K562 (cell line): Measurements from ENCODE around the gene PFN2. TPM values are rescaled to one million over a fixed set of nuclear protein-coding genes. Genes with fewer than 3 reads are reported as not detected.

ENCODE experiments used
- ATAC-seq: fragments of 200-7000 bp; cut with Tn5 transposase; 3 replicates; pipeline ENCODE4 v1.9.1; 2020; ENCODE audit warnings: moderate library complexity
- BruUV-seq: library from RNA; stranded (reverse); fragments of 400-500 nt; replicated peaks from 2 replicates; lab custom pipeline; 2021; lab: Mats Ljungman, UMichigan
- CTCF ChIA-PET: fragments of 300-600 bp; formaldehyde crosslinking; extraction: SDS; loops from one replicate; lab custom pipeline; 2021; ENCODE audit warnings: low intra/inter-chr PET ratio; lab: Yijun Ruan, JAX
- POLR2A ChIA-PET: fragments of 300-600, 350-650 bp; sonication (Branson Sonifier 250); formaldehyde crosslinking; extraction: SDS; loops from one replicate; lab custom pipeline; 2021; ENCODE audit warnings: antibody characterized with exemption, inconsistent platforms; lab: Yijun Ruan, JAX
- DNase-seq, 4 experiments: peaks; one replicate each; pipeline versions ENCODE4 v3.0.0 to v3.0.0-alpha.2; 2011 to 2018; ENCODE audit warnings: low spot score in 3 of 4, mixed read lengths in 3 of 4; ENCODE audit errors: extremely low read depth in 1 of 4
- FAIRE-seq: peaks from 2 replicates; lab custom pipeline; 2011; peaks lifted over from hg19 to GRCh38; lab: Jason Lieb, UNC
- H2AFZ ChIP-seq: 2 replicates; pipeline ENCODE4 v1.6.0; 2011; ENCODE audit warnings: low read depth, low read length, control low read depth, inconsistent platforms
- H3K27ac ChIP-seq: fragments of 200-600 bp; 3 replicates; pipeline ENCODE4 v1.8.0; 2011; ENCODE audit warnings: low read depth, mild to moderate bottlenecking, control low read depth, inconsistent platforms, low read length, moderate library complexity, mixed read lengths; ENCODE audit errors: extremely low read depth
- H3K27me3 ChIP-seq, 2 experiments: fragments of 300-600 bp in 1 of 2; 2 replicates in 1 of 2; 3 replicates in 1 of 2; pipeline versions ENCODE4 v1.6.0 to v1.8.0; 2011; ENCODE audit warnings: inconsistent platforms in 2 of 2, low read length in 2 of 2, mild to moderate bottlenecking in 1 of 2, mixed read lengths in 1 of 2, moderate library complexity in 1 of 2; ENCODE audit not compliant: control insufficient read depth in 2 of 2, insufficient read depth in 2 of 2
- H3K36me3 ChIP-seq: fragments of 300-600 bp; 3 replicates; pipeline ENCODE4 v1.8.0; 2011; ENCODE audit warnings: mild to moderate bottlenecking, low read length, inconsistent platforms; ENCODE audit not compliant: control insufficient read depth, insufficient read depth
- H3K4me1 ChIP-seq, 2 experiments: fragments of 200-600 bp in 1 of 2; replicated peaks in 1 of 2; 2 replicates in 1 of 2; 3 replicates in 1 of 2; pipeline versions ENCODE4 v1.5.1 to v1.8.0; 2011; ENCODE audit warnings: inconsistent platforms in 2 of 2, low read length in 2 of 2, mild to moderate bottlenecking in 1 of 2, mixed read lengths in 1 of 2, moderate library complexity in 1 of 2; ENCODE audit not compliant: control insufficient read depth in 2 of 2, insufficient read depth in 2 of 2
- H3K4me2 ChIP-seq: 2 replicates; pipeline ENCODE4 v1.6.1; 2011; ENCODE audit warnings: low read length, control low read depth, inconsistent platforms, mixed read lengths; ENCODE audit not compliant: insufficient read depth
- H3K4me3 ChIP-seq: fragments of 200-600 bp; sonication (generic), shearing (Covaris generic); 2 replicates; pipeline ENCODE4 v1.5.1; 2016; ENCODE audit warnings: control low read depth, inconsistent platforms
- H3K79me2 ChIP-seq: fragments of 200-600 bp; 3 replicates; pipeline ENCODE4 v1.8.0; 2011; ENCODE audit warnings: low read length, inconsistent platforms; ENCODE audit not compliant: control insufficient read depth, insufficient read depth
- H3K9ac ChIP-seq, 2 experiments: 2 replicates each; pipeline versions ENCODE4 v1.6.0 to v1.6.1; 2011; ENCODE audit warnings: low read depth in 2 of 2, low read length in 2 of 2, control low read depth in 1 of 2, inconsistent platforms in 1 of 2, mild to moderate bottlenecking in 1 of 2, mixed read lengths in 1 of 2; ENCODE audit not compliant: insufficient read depth in 1 of 2
- H3K9me1 ChIP-seq: one replicate; pipeline ENCODE4 v1.6.0; 2011; ENCODE audit warnings: inconsistent platforms, mild to moderate bottlenecking, low read length, moderate library complexity; ENCODE audit not compliant: control insufficient read depth, insufficient read depth
- H3K9me3 ChIP-seq: replicated peaks from 2 replicates; pipeline ENCODE4 v1.5.1; 2011; ENCODE audit warnings: low read depth, low read length, inconsistent platforms; ENCODE audit not compliant: control insufficient read depth, insufficient read depth
- H4K20me1 ChIP-seq: replicated peaks from 2 replicates; pipeline ENCODE4 v1.6.1; 2011; ENCODE audit warnings: low read length, inconsistent platforms, mixed read lengths; ENCODE audit not compliant: control insufficient read depth, insufficient read depth
- FOS ChIP-seq: IDR thresholded peaks from 3 replicates; pipeline ENCODE4 v1.6.1; 2011; ENCODE audit not compliant: insufficient read length; ENCODE audit errors: extremely low read depth
- HCFC1 ChIP-seq: IDR thresholded peaks from 2 replicates; pipeline ENCODE4 v1.6.1; 2012; ENCODE audit warnings: low read depth, low read length, improper control_type of control experiment
- MAFG ChIP-seq: fragments of 450-650 bp; conservative IDR thresholded peaks from 2 replicates; pipeline ENCODE4 v1.6.1; 2016; ENCODE audit warnings: missing genetic modification characterization, missing compliant biosample characterization
- MEF2A ChIP-seq: IDR thresholded peaks from 2 replicates; pipeline ENCODE4 v1.6.1; 2011; ENCODE audit warnings: low read depth, mild to moderate bottlenecking, low read length, moderate library complexity; ENCODE audit not compliant: control insufficient read depth
- MYC ChIP-seq, 2 experiments: fragments of 250-450 bp in 1 of 2; sonication (Bioruptor Pico) in 1 of 2; IDR thresholded peaks; 2 replicates each; pipeline versions ENCODE4 v1.5.1 to v1.6.1; 2012 to 2021; ENCODE audit warnings: low read depth in 2 of 2, borderline replicate concordance in 1 of 2, improper control_type of control experiment in 1 of 2, low read length in 1 of 2, mild to moderate bottlenecking in 1 of 2, moderate library complexity in 1 of 2
- NFE2 ChIP-seq: IDR thresholded peaks from 2 replicates; pipeline ENCODE4 v1.6.1; 2014; ENCODE audit warnings: antibody characterized with exemption, low read depth
- SMAD4 ChIP-seq: fragments of 250-450 bp; sonication (Bioruptor Pico); conservative IDR thresholded peaks from 2 replicates; pipeline ENCODE4 v1.8.0; 2021; ENCODE audit warnings: inconsistent platforms, mild to moderate bottlenecking, moderate library complexity
- ZNF146 ChIP-seq: IDR thresholded peaks from one replicate; pipeline ENCODE4 v1.6.1; 2018; ENCODE audit warnings: missing compliant biosample characterization; ENCODE audit not compliant: unreplicated experiment
- ZNF282 ChIP-seq: sonication (generic); formaldehyde crosslinking; IDR thresholded peaks from 2 replicates; pipeline ENCODE4 v1.8.1; 2023; ENCODE audit warnings: missing genetic modification reagents
- ZNF57 ChIP-seq: fragments of 450-650 bp; formaldehyde crosslinking; IDR thresholded peaks from 2 replicates; pipeline ENCODE4 v1.4.0; 2020; ENCODE audit warnings: mild to moderate bottlenecking, moderate library complexity
- WGBS: fragments of 100-300 bp; shearing (Covaris generic); methylation state at CpG from one replicate; pipeline ENCODE4 v1.1.6; 2016; ENCODE audit warnings: low coverage, mixed read lengths; ENCODE audit not compliant: insufficient coverage; ENCODE audit errors: missing lambda C conversion rate; 5-methylcytosine and 5-hydroxymethylcytosine counted together
- in situ Hi-C: fragments of 300-500 bp; cut with MboI; formaldehyde crosslinking; loops from 4 replicates; pipeline ENCODE4 v1.15.0; 2018; ENCODE audit warnings: inconsistent platforms, mixed read lengths
- intact Hi-C: fragments of 100-400 bp; cut with micrococcal nuclease; formaldehyde crosslinking; loops from 2 replicates; pipeline ENCODE4 v1.14.2; 2022
- polyA plus RNA-seq, 8 experiments: library from polyadenylated mRNA; depleted of rRNA in 4 of 8; stranded (reverse) in 5 of 8; unstranded in 3 of 8; fragments of >200 nt; fragmentation: Nextera tagmentation in 2 of 8; fragmentation: Illumina TruSeq in 1 of 8; extraction: Ambion mirVana in 2 of 8; extraction: Trizol in 1 of 8; gene quantifications; 2 replicates each; pipeline versions ENCODE4 v1.2.1 to v1.2.3, GENCODE V29; 2011 to 2014; ENCODE audit warnings: inconsistent platforms in 1 of 8, missing spikeins in 1 of 8
- total RNA-seq, 7 experiments: library from RNA; depleted of rRNA in 6 of 7; stranded (reverse); fragments of >200 nt in 6 of 7; fragmentation: Illumina TruSeq in 2 of 7; extraction: Trizol in 2 of 7; gene quantifications; 2 replicates each; pipeline versions ENCODE4 v1.2.1 to v1.2.3, GENCODE V29; 2011 to 2021; ENCODE audit warnings: low replicate concordance in 1 of 7
- TF ChIP-seq, protein P1 (sequence below): fragments of 450-650 bp; conservative IDR thresholded peaks from 2 replicates; pipeline ENCODE4 v1.6.1; 2016; ENCODE audit warnings: missing genetic modification characterization, low read depth, mild to moderate bottlenecking, missing compliant biosample characterization, moderate library complexity
- TF ChIP-seq, protein P2 (sequence below): fragments of 250-450 bp; sonication (Bioruptor Pico); IDR thresholded peaks from 2 replicates; pipeline ENCODE4 v1.4.0; 2020

Gene PFN2
- total and polyA plus RNA-seq, 9 of the 15 experiments (the other 6 are each of a cell fraction or from before 2014, with no cell fraction given): 0.14 to 0.86 (median 0.35) TPM

DNA sequence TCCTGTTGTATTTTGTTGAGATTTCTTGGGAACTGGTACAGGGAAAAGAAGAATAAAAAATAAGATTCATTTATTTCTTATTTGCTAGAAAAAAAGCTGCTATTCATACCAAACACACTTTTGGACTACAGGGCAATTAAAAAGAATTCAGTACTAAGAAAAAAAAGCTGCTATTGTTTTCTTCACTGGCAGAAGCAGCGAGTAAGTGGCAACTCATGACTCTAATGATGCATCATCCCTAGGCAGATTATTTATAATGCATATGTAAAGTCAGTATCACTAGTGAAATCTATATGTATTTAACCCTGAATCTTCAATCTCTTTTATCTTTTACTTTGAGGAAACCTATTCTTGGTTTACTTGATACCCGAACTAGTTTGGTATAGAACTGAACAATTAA lies 15.2 kb downstream of the PFN2 start:
- no peaks in the 10 kb centered on the region for H3K79me2 ChIP-seq
- TF ChIP-seq HCFC1: no peak
- TF ChIP-seq MEF2A: no peak
- TF ChIP-seq, protein P1, sequence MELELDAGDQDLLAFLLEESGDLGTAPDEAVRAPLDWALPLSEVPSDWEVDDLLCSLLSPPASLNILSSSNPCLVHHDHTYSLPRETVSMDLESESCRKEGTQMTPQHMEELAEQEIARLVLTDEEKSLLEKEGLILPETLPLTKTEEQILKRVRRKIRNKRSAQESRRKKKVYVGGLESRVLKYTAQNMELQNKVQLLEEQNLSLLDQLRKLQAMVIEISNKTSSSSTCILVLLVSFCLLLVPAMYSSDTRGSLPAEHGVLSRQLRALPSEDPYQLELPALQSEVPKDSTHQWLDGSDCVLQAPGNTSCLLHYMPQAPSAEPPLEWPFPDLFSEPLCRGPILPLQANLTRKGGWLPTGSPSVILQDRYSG: no peak
- TF ChIP-seq, protein P2, sequence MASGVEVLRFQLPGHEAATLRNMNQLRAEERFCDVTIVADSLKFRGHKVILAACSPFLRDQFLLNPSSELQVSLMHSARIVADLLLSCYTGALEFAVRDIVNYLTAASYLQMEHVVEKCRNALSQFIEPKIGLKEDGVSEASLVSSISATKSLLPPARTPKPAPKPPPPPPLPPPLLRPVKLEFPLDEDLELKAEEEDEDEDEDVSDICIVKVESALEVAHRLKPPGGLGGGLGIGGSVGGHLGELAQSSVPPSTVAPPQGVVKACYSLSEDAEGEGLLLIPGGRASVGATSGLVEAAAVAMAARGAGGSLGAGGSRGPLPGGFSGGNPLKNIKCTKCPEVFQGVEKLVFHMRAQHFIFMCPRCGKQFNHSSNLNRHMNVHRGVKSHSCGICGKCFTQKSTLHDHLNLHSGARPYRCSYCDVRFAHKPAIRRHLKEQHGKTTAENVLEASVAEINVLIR (CRISPR knock-in tag): no peak
- TF ChIP-seq MYC (IDR thresholded peaks at IDR 0.05; ENCODE audit: low read depth, low read length): no peak
- TF ChIP-seq MYC (CRISPR knock-in tag; IDR thresholded peaks at IDR 0.05; ENCODE audit: borderline replicate concordance, low read depth): no peak
- TF ChIP-seq SMAD4 (CRISPR knock-in tag): no peak
- TF ChIP-seq ZNF146 (CRISPR knock-in tag): no peak
- TF ChIP-seq ZNF57 (CRISPR knock-in tag): no peak
- no peak for TF ChIP-seq NFE2
- no peak for TF ChIP-seq MAFG (tag)
- no peak for TF ChIP-seq FOS
- no peak for TF ChIP-seq ZNF282 (CRISPR knock-in tag)
- TF ChIP-seq, all 486 proteins: peak for 0
- no peak for DNase-seq
- no peak for FAIRE-seq
- Histone ChIP-seq H3K4me2 (no peak overlapping the region), H3K9ac (no peak overlapping the region), H2AFZ (no peak overlapping the region), H3K36me3 (no peaks in the 10 kb centered on the region), H3K9me1 (no peaks in the 10 kb centered on the region), H3K9me3 (no peaks in the 10 kb centered on the region), H3K27me3 (no peaks in the 10 kb centered on the region), H3K4me1 (no peaks in the 10 kb centered on the region), H3K4me3 (no peak overlapping the region), H4K20me1 (no peaks in the 10 kb centered on the region), H3K27ac (no peak overlapping the region)
- WGBS: 29% methylated on average over 2 of the region's 2 CpGs
- intact Hi-C loops: no loop called here
- no TSS peak for BruUV-seq
- CTCF ChIA-PET: interaction anchor here (0.7 kb wide), 1 partner anchor 229 kb away, joined by 3 read pairs; no protein-coding TSS in a partner anchor
- ATAC-seq: no peak
- POLR2A ChIA-PET: no interaction called here
- in situ Hi-C loops: loop anchor here (10.0 to 25.0 kb wide), 2 partner anchors 239 to 557 kb away; no protein-coding TSS in a partner anchor
